Measurements from ENCODE around the gene KANSL3.
"Not testable (repeated sequence)": the region's sequence is repeated elsewhere in the genome, so short reads cannot be mapped to it uniquely, and the experiment has no call there.

The KANSL3 gene

GRCh38 chr2:96558485-96558884 is 79.6 kb downstream of the KANSL3 start:
- DNase-seq (ENCODE audit: low read depth in 2 of 2) = no peak

DNA sequence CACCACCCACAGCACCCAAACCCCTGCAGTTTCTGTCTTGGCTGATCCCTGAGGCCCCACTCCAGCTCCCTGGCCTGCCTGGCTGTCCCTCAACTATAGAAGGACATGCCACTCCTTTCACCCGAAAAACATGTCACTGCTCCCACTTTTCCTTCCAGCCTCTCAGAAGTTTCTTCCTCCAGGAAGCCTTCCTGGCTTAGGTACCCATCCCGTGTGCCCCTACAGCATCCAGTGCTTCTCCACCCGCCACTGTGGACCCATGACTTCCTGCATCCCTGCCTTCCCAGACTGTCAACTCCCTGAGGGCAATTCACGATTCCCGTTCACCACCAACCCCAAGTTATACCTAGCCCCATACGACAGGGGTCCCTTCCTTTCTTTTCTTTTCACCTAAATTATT is 80.1 kb downstream of the KANSL3 start:
- no peak for DNase-seq (ENCODE audit: low read depth in 2 of 2)

- DNase-seq (ENCODE audit: low read depth in 2 of 2) = not testable (repeated sequence)
These were observed 80.7 kb downstream of the KANSL3 start for GRCh38 chr2:96557421-96557820.

DNA sequence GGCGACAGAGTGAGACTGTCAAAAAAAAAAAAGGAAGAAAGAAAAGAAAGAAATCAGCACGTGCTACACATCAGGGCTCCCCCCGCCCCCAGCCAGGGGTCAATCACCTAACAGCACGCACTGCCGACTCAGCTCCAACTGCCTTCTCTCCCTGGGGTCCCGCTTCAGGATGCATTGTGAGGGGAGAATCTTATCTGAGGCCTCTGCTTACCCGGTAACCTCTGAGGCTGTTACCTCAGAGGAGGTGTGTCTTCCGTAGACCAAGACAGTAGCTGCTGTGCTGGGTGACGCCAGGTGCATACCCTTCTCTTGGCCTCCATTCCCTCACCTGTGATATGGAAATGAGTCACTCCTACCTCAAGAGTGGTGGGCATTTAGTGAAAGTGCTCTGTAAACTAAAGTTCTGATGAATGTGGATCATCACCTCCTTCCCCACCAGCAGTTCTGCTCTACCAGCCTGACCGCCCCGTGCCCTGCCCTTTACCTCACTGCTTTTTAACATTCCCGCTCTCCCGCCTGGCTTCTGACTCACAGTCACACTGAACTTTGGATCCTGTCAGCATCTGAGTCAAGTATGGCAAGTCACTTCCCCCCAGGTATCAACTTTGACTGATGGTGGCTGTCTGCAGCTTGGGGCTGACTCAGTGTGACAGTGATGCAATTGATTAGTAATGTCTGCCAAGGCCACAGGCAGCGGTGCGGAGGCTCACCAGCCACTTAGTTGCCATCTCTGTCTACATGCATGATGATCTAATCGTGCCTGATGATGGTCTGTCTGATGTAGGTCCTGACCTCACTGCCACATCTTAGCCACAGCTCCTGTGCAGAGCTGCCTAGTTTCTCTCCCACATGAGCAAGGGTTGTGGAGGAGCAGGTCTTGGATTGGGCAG is 81.4 kb downstream of the KANSL3 start:
- no peak for DNase-seq (ENCODE audit: low read depth in 2 of 2)

DNA sequence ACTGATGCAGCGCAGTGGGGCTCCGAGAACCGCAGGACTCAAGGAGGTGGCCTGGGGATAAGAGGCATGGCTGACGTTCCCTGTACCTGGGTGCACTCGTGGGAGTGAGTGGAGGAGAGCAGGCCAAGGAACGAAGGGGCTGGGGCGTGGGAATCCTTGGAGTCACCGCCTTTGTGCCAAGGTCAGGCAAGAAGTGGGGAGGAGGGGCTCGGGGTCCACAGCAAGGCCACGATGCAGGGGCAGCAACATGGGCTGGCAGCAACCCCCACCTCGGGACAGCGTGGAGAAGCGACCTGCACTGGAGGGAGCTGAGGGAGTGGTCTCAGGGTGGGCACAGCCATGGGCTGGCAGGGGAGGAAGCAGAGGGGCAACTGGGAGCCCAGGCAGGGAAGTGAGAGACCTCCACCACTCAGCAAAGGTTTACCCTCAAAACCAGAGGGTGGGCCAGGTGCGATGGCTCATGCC is 82.9 kb downstream of the KANSL3 start:
- DNase-seq (ENCODE audit: low read depth in 2 of 2) = no peak

DNA sequence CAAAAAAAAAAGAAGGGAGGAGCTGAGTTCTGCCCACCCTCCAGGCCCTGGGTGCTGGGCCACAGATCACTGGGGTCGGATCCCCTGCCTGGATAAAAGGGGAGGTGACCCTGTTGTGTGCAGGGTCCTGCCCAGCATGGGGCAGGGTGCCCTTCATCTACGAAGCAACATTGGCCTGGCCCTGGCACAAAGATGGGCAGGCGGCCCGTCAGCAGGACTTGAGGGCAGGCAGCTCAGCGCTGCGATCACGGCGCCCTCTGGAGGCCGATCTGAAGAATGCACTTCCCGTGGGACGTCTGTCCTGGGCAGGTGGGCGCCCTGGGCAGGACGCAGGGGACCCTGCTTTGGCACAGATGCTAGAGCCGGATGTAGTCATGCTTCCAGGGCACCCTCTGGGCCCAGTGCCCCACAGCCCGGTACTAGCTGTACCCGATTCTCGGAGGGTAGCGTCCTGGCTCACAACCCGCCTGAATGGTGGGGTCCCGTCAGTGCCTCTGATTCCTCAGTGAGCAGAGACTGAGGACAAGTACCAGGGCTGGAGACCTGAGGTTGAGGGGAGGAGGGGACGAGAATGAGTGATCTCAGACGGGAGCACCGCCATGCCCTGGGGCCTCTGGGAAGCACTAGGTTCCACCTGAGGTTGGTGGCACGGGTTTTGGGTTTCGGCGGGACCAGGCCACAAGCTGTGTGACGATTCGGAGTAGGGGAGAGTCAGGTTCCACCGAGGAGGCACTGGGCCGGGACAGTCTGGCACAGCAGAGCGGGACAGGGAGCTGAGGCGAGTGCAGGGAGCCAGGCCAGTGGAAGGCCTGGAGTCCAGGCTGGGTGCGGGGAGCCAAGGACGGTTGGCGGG is 83.6 kb downstream of the KANSL3 start:
- peak in 1 of 2 donors; percentile 34 for DNase-seq (ENCODE audit: low read depth in 2 of 2)

GRCh38 chr2:96553957-96554292 is 84.2 kb downstream of the KANSL3 start:
- not testable (repeated sequence) for DNase-seq (ENCODE audit: low read depth in 2 of 2)

DNA sequence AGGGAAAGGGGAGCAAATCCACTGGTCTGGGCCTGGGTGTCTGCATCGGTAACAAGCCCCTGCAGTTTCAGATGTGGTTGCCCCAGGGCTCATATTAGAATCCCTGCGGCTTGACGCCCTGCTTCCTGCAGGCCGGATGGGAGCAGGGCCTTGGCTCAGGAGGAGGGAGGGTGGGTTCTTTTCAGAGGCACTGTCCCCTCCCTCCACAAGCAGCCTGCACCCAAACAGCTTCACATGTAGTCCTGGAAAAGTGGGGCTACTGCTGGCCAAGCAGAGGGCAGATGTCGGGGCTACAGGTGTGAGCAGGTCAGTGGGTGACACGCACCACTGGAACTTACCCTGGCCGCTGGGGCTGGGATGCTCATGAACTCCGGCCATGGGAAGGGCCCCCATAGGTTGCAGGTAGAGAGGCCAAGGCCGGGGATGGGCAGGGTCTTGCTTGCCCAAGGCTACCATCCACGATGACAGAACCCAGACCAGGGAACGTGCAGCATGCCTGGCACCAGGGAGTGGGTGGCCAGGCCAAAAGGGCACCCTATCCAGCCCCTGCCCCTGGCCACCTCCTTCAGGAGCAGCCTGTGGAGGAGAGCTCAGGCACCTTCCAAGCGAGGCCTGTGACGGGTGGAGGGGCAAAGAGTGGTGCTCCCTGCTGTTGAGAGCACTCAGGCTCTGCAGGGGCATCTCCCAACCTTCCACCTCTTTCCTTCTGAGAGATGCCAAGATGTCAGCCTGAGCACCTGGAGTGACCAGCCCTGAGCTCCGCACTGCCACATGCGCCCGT is 84.7 kb downstream of the KANSL3 start:
- DNase-seq (ENCODE audit: low read depth in 2 of 2) = no peak

- DNase-seq (ENCODE audit: low read depth in 2 of 2) = no peak
These were observed 85.6 kb downstream of the KANSL3 start for GRCh38 chr2:96552315-96553175.

DNA sequence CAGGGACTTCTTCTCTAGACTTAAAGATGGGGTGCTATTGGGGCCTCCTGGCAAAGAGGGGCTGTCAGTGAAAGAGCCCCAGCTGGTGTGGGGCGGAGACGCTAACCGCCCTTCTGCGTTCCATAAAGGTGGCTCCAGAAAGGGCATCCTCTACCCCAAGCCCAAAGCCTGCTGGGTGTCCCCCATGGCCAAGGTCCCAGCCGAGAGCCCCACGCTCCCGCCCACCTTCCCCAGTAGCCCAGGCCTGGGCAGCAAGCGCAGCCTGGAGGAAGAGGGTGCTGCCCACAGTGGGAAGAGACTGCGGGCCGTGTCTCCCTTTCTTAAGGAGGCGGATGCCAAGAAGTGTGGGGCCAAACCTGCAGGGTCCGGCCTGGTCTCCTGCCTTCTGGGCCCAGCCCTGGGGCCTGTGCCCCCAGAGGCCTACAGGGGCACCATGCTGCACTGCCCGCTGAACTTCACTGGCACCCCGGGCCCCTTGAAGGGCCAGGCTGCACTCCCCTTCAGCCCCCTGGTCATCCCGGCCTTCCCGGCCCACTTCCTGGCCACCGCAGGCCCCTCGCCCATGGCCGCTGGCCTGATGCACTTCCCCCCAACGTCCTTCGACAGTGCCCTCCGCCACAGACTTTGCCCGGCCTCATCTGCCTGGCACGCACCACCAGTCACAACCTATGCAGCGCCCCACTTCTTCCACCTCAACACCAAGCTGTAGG is 86.4 kb downstream of the KANSL3 start:
- no peak for DNase-seq (ENCODE audit: low read depth in 2 of 2)

DNA sequence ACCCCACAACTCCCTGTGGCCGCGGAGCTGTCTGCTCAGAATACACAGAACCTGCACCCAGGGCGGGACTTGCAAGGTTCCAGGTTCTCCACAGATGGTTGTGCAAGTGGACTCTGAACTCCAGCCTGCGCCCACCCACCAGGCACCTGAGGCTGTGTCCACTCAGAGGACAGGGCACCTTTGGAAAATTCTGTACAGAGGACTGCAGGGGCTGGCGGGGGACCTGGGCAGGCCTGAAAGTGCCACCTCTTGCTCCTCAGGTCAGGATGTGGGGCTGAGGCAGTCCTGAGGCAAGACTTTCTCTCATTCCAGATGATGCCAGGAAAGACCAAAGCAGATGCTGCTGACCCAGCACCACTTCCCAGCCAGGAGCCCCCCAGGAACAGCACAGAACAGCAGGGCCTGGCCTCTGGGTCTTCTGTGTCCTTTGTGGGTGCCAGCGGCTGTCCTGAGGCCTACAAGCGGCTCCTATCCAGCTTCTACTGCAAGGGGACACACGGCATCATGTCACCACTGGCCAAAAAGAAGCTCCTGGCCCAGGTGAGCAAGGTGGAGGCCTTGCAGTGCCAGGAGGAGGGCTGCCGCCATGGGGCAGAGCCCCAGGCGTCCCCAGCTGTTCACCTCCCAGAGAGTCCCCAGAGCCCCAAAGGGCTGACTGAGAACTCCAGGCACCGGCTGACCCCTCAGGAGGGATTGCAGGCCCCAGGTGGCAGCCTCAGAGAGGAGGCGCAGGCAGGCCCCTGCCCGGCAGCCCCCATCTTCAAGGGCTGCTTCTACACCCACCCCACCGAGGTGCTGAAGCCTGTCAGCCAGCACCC is 87.1 kb downstream of the KANSL3 start:
- DNase-seq (ENCODE audit: low read depth in 2 of 2) = no peak

GRCh38 chr2:96549967-96550786 is 87.9 kb downstream of the KANSL3 start:
- DNase-seq (ENCODE audit: low read depth in 2 of 2) = no peak

GRCh38 chr2:96549466-96549785 is 88.7 kb downstream of the KANSL3 start:
- no peak for DNase-seq (ENCODE audit: low read depth in 2 of 2)

DNA sequence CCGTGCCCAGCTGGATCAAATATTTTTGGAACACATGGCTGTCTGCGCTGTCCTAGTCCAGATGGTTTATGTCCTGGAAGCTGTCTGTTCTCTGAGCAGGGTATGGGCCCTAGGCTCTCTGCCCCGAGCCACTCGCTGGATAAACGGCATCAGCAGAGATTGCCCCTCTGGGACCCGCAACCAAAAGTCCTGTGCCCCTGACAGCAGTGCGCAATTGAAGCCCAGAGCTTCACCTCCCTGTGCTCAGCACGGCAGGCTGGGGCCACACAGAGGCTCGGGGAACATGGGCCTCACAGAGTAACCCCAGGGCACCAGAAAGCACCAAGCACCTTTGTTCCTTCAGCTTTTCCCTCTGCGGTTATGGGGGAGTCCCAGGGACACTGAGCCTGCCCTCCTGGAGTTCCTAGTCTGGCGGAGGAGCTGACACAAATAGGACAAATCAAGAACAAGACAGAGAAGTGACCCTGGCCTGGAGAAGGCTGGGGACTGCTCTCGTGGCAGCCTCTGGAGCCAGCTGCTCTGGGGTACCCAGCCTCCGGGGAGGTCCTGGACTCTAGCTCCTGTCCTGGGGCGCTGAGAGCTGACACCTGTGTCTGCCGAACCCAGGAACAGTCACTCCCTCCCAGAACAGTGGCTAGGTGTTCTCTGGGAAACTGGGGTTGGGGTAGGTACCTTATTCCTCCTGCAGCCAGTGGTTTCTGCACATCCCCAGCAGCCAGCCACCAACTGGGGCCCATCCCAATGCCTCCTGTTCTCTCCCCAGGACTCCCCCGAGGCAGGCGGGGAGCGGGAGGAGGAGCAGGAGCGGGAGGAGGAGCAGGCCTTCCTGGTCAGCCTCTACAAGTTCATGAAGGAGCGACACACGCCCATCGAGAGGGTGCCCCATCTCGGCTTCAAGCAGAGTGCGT is 89.3 kb downstream of the KANSL3 start:
- DNase-seq (ENCODE audit: low read depth in 2 of 2) = no peak

- no peak for DNase-seq (ENCODE audit: low read depth in 2 of 2)
These were observed 90.4 kb downstream of the KANSL3 start for GRCh38 chr2:96547731-96548171.

- no peak for DNase-seq (ENCODE audit: low read depth in 2 of 2)
These were observed 90.9 kb downstream of the KANSL3 start for GRCh38 chr2:96547203-96547641.

- DNase-seq (ENCODE audit: low read depth in 2 of 2) = no peak
These were observed 91.3 kb downstream of the KANSL3 start for GRCh38 chr2:96546797-96547196.

DNA sequence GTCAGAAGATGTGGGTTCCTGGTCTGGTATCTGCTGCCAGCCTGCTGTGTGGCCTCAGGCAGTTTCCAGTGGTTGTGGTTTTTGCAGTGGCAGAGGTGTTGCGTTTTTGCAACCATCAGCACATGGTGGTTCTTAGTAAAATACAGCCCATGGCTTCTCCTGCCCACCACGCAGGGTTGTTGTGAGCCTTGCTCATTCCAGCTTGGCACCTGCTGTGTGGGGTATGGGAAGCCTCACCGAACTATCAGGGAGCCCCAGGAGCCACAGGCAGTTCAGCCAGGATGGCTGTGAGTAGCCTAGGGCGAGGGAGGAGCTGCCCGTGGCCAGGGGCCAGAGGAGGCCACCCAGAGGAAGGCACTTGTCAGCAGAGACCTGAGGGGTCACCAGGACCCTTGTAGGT is 91.8 kb downstream of the KANSL3 start:
- no peak for DNase-seq (ENCODE audit: low read depth in 2 of 2)
